Psoas muscle (tissue), 8 donors: ENCODE results near the gene LUC7L3. TPM values are rescaled to one million over a fixed set of nuclear protein-coding genes. Genes with fewer than 3 reads are reported as not detected.

ENCODE experiments used
- ATAC-seq, 4 donors: fragments of 200-7000 bp; cut with Tn5 transposase; one replicate each; pipeline ENCODE4 v1.9.1; 2020; ENCODE audit warnings: moderate library complexity in 3 of 4, mild to moderate bottlenecking in 2 of 4
- DNase-seq, 2 donors: peaks; one replicate each; pipeline ENCODE4 v3.0.0-alpha.2; 2020
- H3K27ac ChIP-seq: fragments of 200-600 bp; one replicate; pipeline ENCODE4 v1.8.0; 2022
- H3K27me3 ChIP-seq, 3 donors: fragments of 200-600 bp in 1 of 3; one replicate each; pipeline versions ENCODE4 v1.6.1 to v1.8.0; 2013 to 2022; ENCODE audit warnings: low read length in 2 of 3, mild to moderate bottlenecking in 2 of 3, moderate library complexity in 1 of 3; ENCODE audit not compliant: insufficient read depth in 3 of 3
- H3K36me3 ChIP-seq, 2 donors: fragments of 200-600 bp in 1 of 2; one replicate each; pipeline versions ENCODE4 v1.6.1 to v1.8.0; 2013 to 2022; ENCODE audit warnings: low read depth in 1 of 2, mild to moderate bottlenecking in 1 of 2, moderate library complexity in 1 of 2; ENCODE audit not compliant: insufficient read depth in 1 of 2
- H3K4me1 ChIP-seq: fragments of 200-600 bp; one replicate; pipeline ENCODE4 v1.8.0; 2022
- H3K4me3 ChIP-seq: fragments of 200-600 bp; one replicate; pipeline ENCODE4 v1.8.0; 2022; ENCODE audit warnings: mild to moderate bottlenecking
- H3K9me3 ChIP-seq: fragments of 200-600 bp; one replicate; pipeline ENCODE4 v1.8.0; 2022
- CTCF ChIP-seq: fragments of 200-600 bp; IDR thresholded peaks from one replicate; pipeline ENCODE4 v1.8.0; 2022; ENCODE audit warnings: antibody characterized with exemption
- WGBS, 3 donors: extraction: QIAGEN DNeasy Blood & Tissue Kit; methylation state at CpG; one replicate each; pipeline versions ENCODE4 v1.1.6 to v1.1.7; 2013; 5-methylcytosine and 5-hydroxymethylcytosine counted together
- intact Hi-C, 2 donors: fragments of 100-400 bp; cut with DNase I; formaldehyde crosslinking; loops; one replicate each; pipeline versions ENCODE4 v1.11.0 to v1.14.2; 2022
- polyA plus RNA-seq, 3 donors: library from polyadenylated mRNA; stranded (reverse); fragments of 200-250 nt; gene quantifications; one replicate each; pipeline ENCODE4 v1.2.3, GENCODE V29; 2013
- total RNA-seq, 4 donors: library from RNA; stranded (reverse); fragmentation: NEBNext Ultra II Directional in 2 of 4; extraction: Animal tissue kit (Norgen Biotek cat#: 25700) in 2 of 4; gene quantifications; one replicate each; pipeline versions ENCODE4 v1.2.1 to v1.2.4, GENCODE V29; 2021 to 2023
- donor health status: healthy with polysubstance abuse.
- donor health status: DM: no; HTN: no; CAD: no; lungs with moderate emphysema.
- donor health status: Bipolar disorder and iron deficiency.
- donor health status: healthy.
- donor health status: DM: yes; HTN: yes; CAD: no.
- donor health status: DM: no; HTN: no; CAD: no.
- donor health status: DM: no; HTN: no; CAD: no.
- donor health status: DM: yes; HTN: yes; CAD: no.

LUC7L3 gene
- total and polyA plus RNA-seq, 7 donors, result 25.4 to 108 (median 49.2) TPM

- ATAC-seq, result no peak
- TF ChIP-seq CTCF, result no peak
- intact Hi-C loops, result no loop called here
These were observed 30.2 kb upstream of the LUC7L3 start for GRCh38 chr17:50689251-50689650.

GRCh38 chr17:50689956-50690886 is 29.2 kb upstream of the LUC7L3 start:
- intact Hi-C loops, result no loop called here
- no peak for DNase-seq
- Histone ChIP-seq H3K4me3 (no peak overlapping the region), H3K36me3 (peaks cover 7 to 36% of the 10 kb centered on the region in 2 donors), H3K4me1 (peaks cover 17% of the 10 kb centered on the region), H3K27me3 (no peaks in the 10 kb centered on the region), H3K9me3 (no peaks in the 10 kb centered on the region), H3K27ac (no peak overlapping the region)
- no peak for ATAC-seq
- WGBS, 3 donors, result 71 to 73% (median 72%) methylated on average over 18 to 19 of the region's 19 CpGs
- no peak for TF ChIP-seq CTCF

More at GRCh38 chr17:50689251-50689650, 30.2 kb upstream of the LUC7L3 start:
- Histone ChIP-seq H3K4me3 (no peak overlapping the region), H3K27ac (no peak overlapping the region), H3K4me1 (peaks cover 17% of the 10 kb centered on the region), H3K9me3 (no peaks in the 10 kb centered on the region), H3K36me3 (peaks cover 5 to 27% of the 10 kb centered on the region in 2 donors), H3K27me3 (no peaks in the 10 kb centered on the region)
- WGBS, 3 donors, result 53 to 72% (median 58%) methylated on average over 4 of the region's 4 CpGs
- no peak for DNase-seq

- 70 to 72% (median 70%) methylated on average over 9 of the region's 9 CpGs for WGBS, 3 donors
- Histone ChIP-seq H3K9me3 (no peaks in the 10 kb centered on the region), H3K27ac (no peak overlapping the region), H3K4me1 (peaks cover 14% of the 10 kb centered on the region), H3K27me3 (no peaks in the 10 kb centered on the region), H3K4me3 (no peak overlapping the region), H3K36me3 (peaks cover 14 to 44% of the 10 kb centered on the region in 2 donors)
- ATAC-seq (no peak), DNase-seq (no peak)
- intact Hi-C loops, result no loop called here
- no peak for TF ChIP-seq CTCF
These were observed 28.4 kb upstream of the LUC7L3 start for GRCh38 chr17:50690887-50691549.

GRCh38 chr17:50691550-50692447 is 27.6 kb upstream of the LUC7L3 start:
- no peak overlapping the region for H3K4me3 ChIP-seq
- peaks cover 14 to 51% of the 10 kb centered on the region in 2 donors for H3K36me3 ChIP-seq
- TF ChIP-seq CTCF, result no peak
- no peaks in the 10 kb centered on the region for H3K27me3 ChIP-seq
- DNase-seq (no peak), ATAC-seq (no peak)
- WGBS, 3 donors, result 51 to 64% (median 55%) methylated on average over 6 of the region's 6 CpGs
- no peak overlapping the region for H3K27ac ChIP-seq
- peaks cover 8% of the 10 kb centered on the region for H3K4me1 ChIP-seq
- intact Hi-C loops, result no loop called here
- no peaks in the 10 kb centered on the region for H3K9me3 ChIP-seq
